Neuronal stem cell (in vitro differentiated cells): ENCODE data around the gene EFCC1.

ENCODE experiments used
- DNase-seq: peaks from one replicate; pipeline ENCODE4 v3.0.0-alpha.2; 2013; ENCODE audit warnings: low spot score
- H2AFZ ChIP-seq: one replicate; pipeline ENCODE4 v1.6.1; 2013; ENCODE audit warnings: mild to moderate bottlenecking, low read length, inconsistent platforms
- H2AK5ac ChIP-seq: 2 replicates; pipeline ENCODE4 v1.6.1; 2013; ENCODE audit warnings: low read depth, mild to moderate bottlenecking, inconsistent platforms, low read length, moderate library complexity, mixed read lengths
- H2BK120ac ChIP-seq: 2 replicates; pipeline ENCODE4 v1.6.1; 2013; ENCODE audit warnings: low read depth, mild to moderate bottlenecking, inconsistent platforms, low read length, moderate library complexity, mixed read lengths
- H2BK12ac ChIP-seq: one replicate; pipeline ENCODE4 v1.6.1; 2013; ENCODE audit warnings: low read length, inconsistent platforms
- H2BK15ac ChIP-seq: 2 replicates; pipeline ENCODE4 v1.6.1; 2013; ENCODE audit warnings: mild to moderate bottlenecking, low read length, inconsistent platforms, mixed read lengths
- H2BK5ac ChIP-seq: one replicate; pipeline ENCODE4 v1.6.1; 2013; ENCODE audit warnings: inconsistent platforms, mild to moderate bottlenecking, low read length, moderate library complexity
- H3K14ac ChIP-seq: one replicate; pipeline ENCODE4 v1.6.1; 2013; ENCODE audit warnings: low read length, inconsistent platforms
- H3K18ac ChIP-seq: 2 replicates; pipeline ENCODE4 v1.6.1; 2013; ENCODE audit warnings: low read length, inconsistent platforms
- H3K23ac ChIP-seq: 2 replicates; pipeline ENCODE4 v1.6.1; 2013; ENCODE audit warnings: low read depth, mild to moderate bottlenecking, mixed read lengths, low read length, inconsistent platforms; ENCODE audit not compliant: poor library complexity
- H3K27ac ChIP-seq: replicated peaks from 3 replicates; pipeline ENCODE4 v1.5.1; 2013; ENCODE audit warnings: low read length, inconsistent platforms
- H3K27me3 ChIP-seq, 3 experiments: 2 replicates each; pipeline ENCODE4 v1.6.1; 2013; ENCODE audit warnings: low read length in 3 of 3, mild to moderate bottlenecking in 2 of 3, inconsistent platforms in 1 of 3, low read depth in 1 of 3, mixed read lengths in 1 of 3, moderate library complexity in 1 of 3; ENCODE audit not compliant: control insufficient read depth in 3 of 3, insufficient read depth in 3 of 3
- H3K36me3 ChIP-seq, 2 donors: replicated peaks in 1 of 2; 2 replicates each; pipeline ENCODE4 v1.6.1; 2013; ENCODE audit warnings: low read length in 2 of 2; ENCODE audit not compliant: control insufficient read depth in 2 of 2, insufficient read depth in 2 of 2
- H3K4ac ChIP-seq: 2 replicates; pipeline ENCODE4 v1.6.1; 2013; ENCODE audit warnings: inconsistent platforms, mild to moderate bottlenecking, low read length, moderate library complexity
- H3K4me1 ChIP-seq, 2 donors: 1 replicate in 1 of 2; 2 replicates in 1 of 2; pipeline ENCODE4 v1.6.1; 2013; ENCODE audit warnings: low read length in 2 of 2, low read depth in 1 of 2; ENCODE audit not compliant: control insufficient read depth in 2 of 2, insufficient read depth in 1 of 2
- H3K4me2 ChIP-seq: one replicate; pipeline ENCODE4 v1.6.1; 2013; ENCODE audit warnings: mild to moderate bottlenecking, low read length, inconsistent platforms; ENCODE audit not compliant: insufficient read depth, poor library complexity, severe bottlenecking
- H3K4me3 ChIP-seq, 2 donors: 2 replicates each; pipeline ENCODE4 v1.5.1; 2013; ENCODE audit warnings: low read length in 2 of 2, mild to moderate bottlenecking in 2 of 2, inconsistent platforms in 1 of 2, moderate library complexity in 1 of 2
- H3K79me1 ChIP-seq: one replicate; pipeline ENCODE4 v1.6.1; 2013; ENCODE audit warnings: low read depth, mild to moderate bottlenecking, inconsistent platforms, low read length, moderate library complexity
- H3K9ac ChIP-seq: one replicate; pipeline ENCODE4 v1.6.1; 2013; ENCODE audit warnings: mild to moderate bottlenecking, low read depth, low read length, inconsistent platforms; ENCODE audit not compliant: poor library complexity
- H3K9me3 ChIP-seq, 2 donors: replicated peaks in 1 of 2; 2 replicates each; pipeline versions ENCODE3 to v1.6.1; 2013; ENCODE audit warnings: low read length in 2 of 2, mild to moderate bottlenecking in 2 of 2, inconsistent platforms in 1 of 2, low read depth in 1 of 2, mixed read lengths in 1 of 2, moderate library complexity in 1 of 2; ENCODE audit not compliant: control insufficient read depth in 2 of 2, insufficient read depth in 1 of 2
- H4K8ac ChIP-seq: one replicate; pipeline ENCODE4 v1.6.1; 2013; ENCODE audit warnings: low read depth, mild to moderate bottlenecking, inconsistent platforms, low read length, moderate library complexity
- H4K91ac ChIP-seq: one replicate; pipeline ENCODE4 v1.6.1; 2013; ENCODE audit warnings: low read length, low read depth, mild to moderate bottlenecking, inconsistent platforms; ENCODE audit not compliant: poor library complexity
- WGBS, 2 donors: extraction: QIAGEN DNeasy Blood & Tissue Kit; methylation state at CpG; one replicate each; pipeline ENCODE4 v1.1.7; 2013; ENCODE audit warnings: missing lambda C conversion rate in 2 of 2, mixed read lengths in 1 of 2; ENCODE audit not compliant: insufficient read length in 2 of 2, insufficient replicate concordance in 1 of 2; ENCODE audit errors: extremely low coverage in 2 of 2; 5-methylcytosine and 5-hydroxymethylcytosine counted together

EFCC1 gene

DNA sequence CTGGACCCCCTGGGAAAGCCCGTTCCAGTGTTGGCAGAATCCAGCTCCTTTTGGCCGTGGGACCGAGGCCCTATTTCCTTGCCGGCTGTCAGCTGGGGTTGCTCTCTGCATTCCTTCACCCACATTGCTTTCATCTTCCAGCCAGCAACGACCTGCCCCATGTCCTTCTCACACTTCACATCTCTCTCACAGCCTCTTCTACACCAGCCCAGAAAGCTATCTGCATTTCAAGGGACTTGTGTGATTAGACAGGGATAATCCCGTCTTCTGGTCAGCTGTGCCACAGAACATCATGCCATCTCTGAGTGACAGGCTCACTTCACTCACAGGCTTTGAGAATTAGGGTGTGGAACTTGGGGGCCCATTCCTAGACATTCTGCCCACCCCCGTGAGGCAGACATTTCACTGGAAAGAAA lies 16.4 kb downstream of the EFCC1 start:
- no peak overlapping the region for H3K4me2 ChIP-seq
- H3K9me3 ChIP-seq, result peaks cover 0 to 5% of the 10 kb centered on the region in 2 donors
- no peak overlapping the region for H2AK5ac ChIP-seq
- no peak overlapping the region for H2BK12ac ChIP-seq
- H3K4me3 ChIP-seq, result no peak overlapping the region
- no peak overlapping the region for H2AFZ ChIP-seq
- peaks cover 0 to 9% of the 10 kb centered on the region in 2 donors for H3K4me1 ChIP-seq
- DNase-seq, result no peak
- H4K91ac ChIP-seq, result no peak overlapping the region
- H2BK15ac ChIP-seq, result no peak overlapping the region
- H3K27me3 ChIP-seq, result no peaks in the 10 kb centered on the region
- H4K8ac ChIP-seq, result no peak overlapping the region
- H3K18ac ChIP-seq, result no peak overlapping the region
- no peak overlapping the region for H3K14ac ChIP-seq
- no peak overlapping the region for H3K27ac ChIP-seq
- no peaks in the 10 kb centered on the region for H3K79me1 ChIP-seq
- no peak overlapping the region for H3K4ac ChIP-seq
- H3K23ac ChIP-seq, result no peak overlapping the region
- WGBS, 2 donors, result no CpG with 5 or more reads among the region's 7 CpGs
- peaks cover 0 to 76% of the 10 kb centered on the region in 2 donors for H3K36me3 ChIP-seq
- H2BK5ac ChIP-seq, result no peak overlapping the region
- no peak overlapping the region for H2BK120ac ChIP-seq
- no peak overlapping the region for H3K9ac ChIP-seq

DNA sequence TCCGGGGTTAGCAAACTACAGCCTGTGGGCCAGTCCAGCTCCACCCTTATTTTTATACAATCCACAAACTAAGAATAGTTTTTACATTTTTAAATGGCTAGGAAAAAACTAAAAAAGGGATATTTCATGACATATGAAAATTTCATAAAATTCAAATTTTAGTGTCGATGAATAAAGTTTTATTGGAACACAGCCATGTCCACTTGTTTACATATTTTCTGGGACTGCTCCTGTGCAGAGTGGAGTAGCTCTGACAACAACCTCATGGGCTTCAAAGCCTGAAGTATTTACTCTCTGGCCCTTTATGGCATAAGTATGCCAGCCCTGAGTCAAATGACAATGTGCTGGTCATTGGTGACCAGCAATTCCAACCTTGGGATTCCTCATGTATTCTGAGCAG lies 17.2 kb downstream of the EFCC1 start:
- no peak overlapping the region for H4K8ac ChIP-seq
- H3K9ac ChIP-seq, result no peak overlapping the region
- no CpG with 5 or more reads among the region's 2 CpGs for WGBS, 2 donors
- peaks cover 0 to 7% of the 10 kb centered on the region in 2 donors for H3K9me3 ChIP-seq
- peaks cover 0 to 9% of the 10 kb centered on the region in 2 donors for H3K4me1 ChIP-seq
- no peak overlapping the region for H3K14ac ChIP-seq
- peaks cover 0 to 71% of the 10 kb centered on the region in 2 donors for H3K36me3 ChIP-seq
- no peak overlapping the region for H2BK120ac ChIP-seq
- no peak overlapping the region for H3K4me2 ChIP-seq
- H3K4ac ChIP-seq, result no peak overlapping the region
- H4K91ac ChIP-seq, result no peak overlapping the region
- no peak overlapping the region for H3K27ac ChIP-seq
- H2BK12ac ChIP-seq, result no peak overlapping the region
- no peak overlapping the region for H3K23ac ChIP-seq
- H3K4me3 ChIP-seq, result no peak overlapping the region
- H3K79me1 ChIP-seq, result no peaks in the 10 kb centered on the region
- H2AK5ac ChIP-seq, result no peak overlapping the region
- no peak overlapping the region for H2BK15ac ChIP-seq
- H2BK5ac ChIP-seq, result no peak overlapping the region
- DNase-seq, result no peak
- no peak overlapping the region for H3K18ac ChIP-seq
- H3K27me3 ChIP-seq, result no peaks in the 10 kb centered on the region
- no peak overlapping the region for H2AFZ ChIP-seq

DNA sequence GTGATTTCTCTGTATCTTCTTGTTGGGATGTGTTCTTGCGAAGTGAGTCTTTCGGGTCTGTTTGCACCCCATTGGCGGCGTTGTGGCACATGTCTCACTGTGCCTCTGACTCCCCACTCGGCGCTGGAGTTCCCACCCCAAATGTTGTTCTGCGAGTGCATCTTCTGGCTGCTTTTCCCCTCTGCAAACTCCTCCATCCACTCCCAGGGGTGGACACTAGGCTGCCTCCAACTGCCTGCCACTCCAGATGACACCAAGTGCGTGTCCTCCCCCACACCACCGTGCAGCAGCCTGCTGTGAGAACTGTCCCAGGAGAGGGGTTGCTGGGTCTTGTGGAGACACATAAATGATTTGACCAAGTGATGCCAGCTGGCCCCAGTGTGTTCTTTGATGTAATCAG lies 17.6 kb downstream of the EFCC1 start:
- H2BK5ac ChIP-seq, result no peak overlapping the region
- no peak overlapping the region for H3K9ac ChIP-seq
- no peak overlapping the region for H3K4me2 ChIP-seq
- peaks cover 0 to 9% of the 10 kb centered on the region in 2 donors for H3K4me1 ChIP-seq
- no peaks in the 10 kb centered on the region for H3K27me3 ChIP-seq
- H4K91ac ChIP-seq, result no peak overlapping the region
- no peak overlapping the region for H3K18ac ChIP-seq
- H3K14ac ChIP-seq, result no peak overlapping the region
- no CpG with 5 or more reads among the region's 9 CpGs for WGBS, 2 donors
- H4K8ac ChIP-seq, result no peak overlapping the region
- no peak overlapping the region for H2AK5ac ChIP-seq
- H3K23ac ChIP-seq, result no peak overlapping the region
- H2BK15ac ChIP-seq, result no peak overlapping the region
- no peak for DNase-seq
- H3K4ac ChIP-seq, result no peak overlapping the region
- no peaks in the 10 kb centered on the region for H3K79me1 ChIP-seq
- H3K9me3 ChIP-seq, result peaks cover 0 to 7% of the 10 kb centered on the region in 2 donors
- no peak overlapping the region for H3K4me3 ChIP-seq
- H2BK120ac ChIP-seq, result no peak overlapping the region
- H3K27ac ChIP-seq, result no peak overlapping the region
- no peak overlapping the region for H2AFZ ChIP-seq
- H2BK12ac ChIP-seq, result no peak overlapping the region
- H3K36me3 ChIP-seq, result peaks cover 0 to 71% of the 10 kb centered on the region in 2 donors

DNA sequence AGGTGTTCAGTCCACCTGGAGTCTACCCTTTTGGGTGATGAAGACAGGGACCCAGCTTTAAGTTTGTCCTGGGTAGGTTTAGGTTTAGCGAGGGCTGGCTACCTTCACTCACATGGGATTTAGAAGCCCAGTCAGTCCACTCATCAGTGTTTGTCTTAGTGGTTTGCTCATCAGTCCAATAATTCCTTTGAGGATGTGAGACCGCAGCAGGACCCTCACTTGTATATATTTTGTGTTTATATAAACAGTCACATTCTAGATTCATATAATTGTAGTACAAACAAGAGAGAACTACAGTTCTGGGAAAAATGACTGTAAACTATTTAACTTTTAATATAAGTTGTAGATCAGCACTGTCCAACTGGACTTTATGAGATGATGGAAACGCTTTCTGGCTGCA lies 18.2 kb downstream of the EFCC1 start:
- no CpG with 5 or more reads among the region's 3 CpGs for WGBS, 2 donors
- Histone ChIP-seq H3K27ac (no peak overlapping the region), H3K36me3 (peaks cover 0 to 67% of the 10 kb centered on the region in 2 donors), H3K18ac (no peak overlapping the region), H3K9me3 (peaks cover 0 to 7% of the 10 kb centered on the region in 2 donors), H3K14ac (no peak overlapping the region), H2BK120ac (no peak overlapping the region), H3K23ac (no peak overlapping the region), H4K91ac (no peak overlapping the region), H4K8ac (no peak overlapping the region), H2AK5ac (no peak overlapping the region), H2BK12ac (no peak overlapping the region), H2AFZ (no peak overlapping the region), H2BK5ac (no peak overlapping the region), H3K4me3 (no peak overlapping the region), H3K27me3 (no peaks in the 10 kb centered on the region), H3K4ac (no peak overlapping the region), H3K4me2 (no peak overlapping the region), H3K9ac (no peak overlapping the region), H3K4me1 (peaks cover 0 to 9% of the 10 kb centered on the region in 2 donors), H3K79me1 (no peaks in the 10 kb centered on the region), H2BK15ac (no peak overlapping the region)
- no peak for DNase-seq
